K562 (cell line): ENCODE results near the gene IFNGR2. TPM values are rescaled to one million over a fixed set of nuclear protein-coding genes. Genes with fewer than 3 reads are reported as not detected.

ENCODE experiments used
- GATA2 ChIP-seq: sonication (generic); formaldehyde crosslinking; IDR thresholded peaks from 2 replicates; pipeline ENCODE4 v1.4.0; 2020; ENCODE audit warnings: mild to moderate bottlenecking, missing genetic modification reagents
- GTF2F1 ChIP-seq: IDR thresholded peaks from 2 replicates; pipeline ENCODE4 v1.6.1; 2011; ENCODE audit warnings: low read depth, low read length, improper control_type of control experiment
- HDAC8 ChIP-seq: fragments of 450-650 bp; IDR thresholded peaks from 2 replicates; pipeline ENCODE4 v1.6.1; 2016; ENCODE audit warnings: mild to moderate bottlenecking, missing genetic modification characterization, moderate library complexity, missing compliant biosample characterization
- IRF2 ChIP-seq: sonication (generic); formaldehyde crosslinking; IDR thresholded peaks from 2 replicates; pipeline ENCODE4 v1.8.1; 2022; ENCODE audit warnings: mild to moderate bottlenecking, missing genetic modification reagents
- MNT ChIP-seq, 2 experiments: fragments of 450-650 bp; conservative IDR thresholded peaks; 2 replicates each; pipeline ENCODE4 v1.6.1; 2017; ENCODE audit warnings: mild to moderate bottlenecking in 2 of 2, moderate library complexity in 2 of 2
- NFIC ChIP-seq: fragments of 450-650 bp; IDR thresholded peaks from 2 replicates; pipeline ENCODE4 v1.6.1; 2017; ENCODE audit warnings: mild to moderate bottlenecking, inconsistent platforms
- PCBP1 ChIP-seq: fragments of 200-400 bp; formaldehyde crosslinking; IDR thresholded peaks from 2 replicates; pipeline ENCODE4 v1.6.1; 2018; ENCODE audit warnings: mild to moderate bottlenecking, low read depth, low read length; ENCODE audit not compliant: poor library complexity, severe bottlenecking
- SRSF3 ChIP-seq: fragments of 200-400 bp; formaldehyde crosslinking; IDR thresholded peaks from 2 replicates; pipeline ENCODE4 v1.6.1; 2016; ENCODE audit warnings: mild to moderate bottlenecking, low read length, moderate library complexity; ENCODE audit not compliant: insufficient read depth
- ZBTB1 ChIP-seq: sonication (generic); formaldehyde crosslinking; IDR thresholded peaks from 2 replicates; pipeline ENCODE4 v1.8.1; 2023; ENCODE audit warnings: missing genetic modification reagents, low read depth, mild to moderate bottlenecking, borderline replicate concordance
- ZC3H4 ChIP-seq: sonication (generic); formaldehyde crosslinking; IDR thresholded peaks from 2 replicates; pipeline ENCODE4 v1.9.0; 2021; ENCODE audit warnings: missing genetic modification reagents, borderline replicate concordance
- polyA plus RNA-seq, 8 experiments: library from polyadenylated mRNA; depleted of rRNA in 4 of 8; stranded (reverse) in 5 of 8; unstranded in 3 of 8; fragments of >200 nt; fragmentation: Nextera tagmentation in 2 of 8; fragmentation: Illumina TruSeq in 1 of 8; extraction: Ambion mirVana in 2 of 8; extraction: Trizol in 1 of 8; gene quantifications; 2 replicates each; pipeline versions ENCODE4 v1.2.1 to v1.2.3, GENCODE V29; 2011 to 2014; ENCODE audit warnings: inconsistent platforms in 1 of 8, missing spikeins in 1 of 8
- total RNA-seq, 7 experiments: library from RNA; depleted of rRNA in 6 of 7; stranded (reverse); fragments of >200 nt in 6 of 7; fragmentation: Illumina TruSeq in 2 of 7; extraction: Trizol in 2 of 7; gene quantifications; 2 replicates each; pipeline versions ENCODE4 v1.2.1 to v1.2.3, GENCODE V29; 2011 to 2021; ENCODE audit warnings: low replicate concordance in 1 of 7
- TF ChIP-seq, protein P1 (sequence below): fragments of 450-650 bp; IDR thresholded peaks from 2 replicates; pipeline ENCODE4 v1.6.1; 2016; ENCODE audit warnings: mild to moderate bottlenecking, moderate library complexity

Gene IFNGR2
- total and polyA plus RNA-seq, 9 of the 15 experiments (the other 6 are each of a cell fraction or from before 2014, with no cell fraction given), result 6.7 to 58.0 (median 28.5) TPM

DNA sequence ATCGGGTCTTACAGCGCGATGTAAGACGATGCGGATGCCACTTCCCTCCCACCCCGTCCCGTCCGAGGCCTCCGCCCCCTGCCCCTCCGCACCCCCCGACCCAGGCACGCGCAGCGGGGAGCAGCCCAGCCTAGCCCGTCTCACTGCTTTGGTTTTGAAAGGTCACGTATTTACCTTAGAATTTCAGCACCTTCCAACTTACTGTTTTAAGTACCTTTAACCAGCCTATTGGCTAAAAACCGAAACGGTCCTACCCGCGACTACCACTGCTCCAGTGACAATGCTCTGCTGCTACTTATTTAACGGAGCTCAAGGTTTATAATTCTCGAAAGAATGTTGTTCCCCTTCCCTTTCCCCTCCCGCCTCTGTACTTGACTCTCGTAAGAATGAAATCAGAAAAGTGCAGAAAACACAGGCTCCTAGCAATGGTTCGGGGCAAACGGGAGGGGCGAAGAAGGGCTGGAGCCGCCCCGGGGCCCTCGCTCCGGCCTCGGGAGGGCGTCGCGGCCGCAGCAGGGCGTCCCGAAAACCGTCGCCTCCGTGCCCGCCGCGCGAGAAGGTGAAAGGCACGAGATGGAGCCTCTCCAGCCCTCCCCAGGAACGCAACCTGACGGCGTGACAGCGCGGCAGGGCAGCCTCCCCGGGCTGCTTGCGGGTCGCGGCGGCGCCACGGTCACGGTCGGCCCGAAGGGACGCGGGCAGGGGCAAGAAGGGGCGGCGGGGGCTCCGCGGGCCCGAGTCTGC lies 75.9 kb downstream of the IFNGR2 start (continued):
- TF ChIP-seq, protein P1, sequence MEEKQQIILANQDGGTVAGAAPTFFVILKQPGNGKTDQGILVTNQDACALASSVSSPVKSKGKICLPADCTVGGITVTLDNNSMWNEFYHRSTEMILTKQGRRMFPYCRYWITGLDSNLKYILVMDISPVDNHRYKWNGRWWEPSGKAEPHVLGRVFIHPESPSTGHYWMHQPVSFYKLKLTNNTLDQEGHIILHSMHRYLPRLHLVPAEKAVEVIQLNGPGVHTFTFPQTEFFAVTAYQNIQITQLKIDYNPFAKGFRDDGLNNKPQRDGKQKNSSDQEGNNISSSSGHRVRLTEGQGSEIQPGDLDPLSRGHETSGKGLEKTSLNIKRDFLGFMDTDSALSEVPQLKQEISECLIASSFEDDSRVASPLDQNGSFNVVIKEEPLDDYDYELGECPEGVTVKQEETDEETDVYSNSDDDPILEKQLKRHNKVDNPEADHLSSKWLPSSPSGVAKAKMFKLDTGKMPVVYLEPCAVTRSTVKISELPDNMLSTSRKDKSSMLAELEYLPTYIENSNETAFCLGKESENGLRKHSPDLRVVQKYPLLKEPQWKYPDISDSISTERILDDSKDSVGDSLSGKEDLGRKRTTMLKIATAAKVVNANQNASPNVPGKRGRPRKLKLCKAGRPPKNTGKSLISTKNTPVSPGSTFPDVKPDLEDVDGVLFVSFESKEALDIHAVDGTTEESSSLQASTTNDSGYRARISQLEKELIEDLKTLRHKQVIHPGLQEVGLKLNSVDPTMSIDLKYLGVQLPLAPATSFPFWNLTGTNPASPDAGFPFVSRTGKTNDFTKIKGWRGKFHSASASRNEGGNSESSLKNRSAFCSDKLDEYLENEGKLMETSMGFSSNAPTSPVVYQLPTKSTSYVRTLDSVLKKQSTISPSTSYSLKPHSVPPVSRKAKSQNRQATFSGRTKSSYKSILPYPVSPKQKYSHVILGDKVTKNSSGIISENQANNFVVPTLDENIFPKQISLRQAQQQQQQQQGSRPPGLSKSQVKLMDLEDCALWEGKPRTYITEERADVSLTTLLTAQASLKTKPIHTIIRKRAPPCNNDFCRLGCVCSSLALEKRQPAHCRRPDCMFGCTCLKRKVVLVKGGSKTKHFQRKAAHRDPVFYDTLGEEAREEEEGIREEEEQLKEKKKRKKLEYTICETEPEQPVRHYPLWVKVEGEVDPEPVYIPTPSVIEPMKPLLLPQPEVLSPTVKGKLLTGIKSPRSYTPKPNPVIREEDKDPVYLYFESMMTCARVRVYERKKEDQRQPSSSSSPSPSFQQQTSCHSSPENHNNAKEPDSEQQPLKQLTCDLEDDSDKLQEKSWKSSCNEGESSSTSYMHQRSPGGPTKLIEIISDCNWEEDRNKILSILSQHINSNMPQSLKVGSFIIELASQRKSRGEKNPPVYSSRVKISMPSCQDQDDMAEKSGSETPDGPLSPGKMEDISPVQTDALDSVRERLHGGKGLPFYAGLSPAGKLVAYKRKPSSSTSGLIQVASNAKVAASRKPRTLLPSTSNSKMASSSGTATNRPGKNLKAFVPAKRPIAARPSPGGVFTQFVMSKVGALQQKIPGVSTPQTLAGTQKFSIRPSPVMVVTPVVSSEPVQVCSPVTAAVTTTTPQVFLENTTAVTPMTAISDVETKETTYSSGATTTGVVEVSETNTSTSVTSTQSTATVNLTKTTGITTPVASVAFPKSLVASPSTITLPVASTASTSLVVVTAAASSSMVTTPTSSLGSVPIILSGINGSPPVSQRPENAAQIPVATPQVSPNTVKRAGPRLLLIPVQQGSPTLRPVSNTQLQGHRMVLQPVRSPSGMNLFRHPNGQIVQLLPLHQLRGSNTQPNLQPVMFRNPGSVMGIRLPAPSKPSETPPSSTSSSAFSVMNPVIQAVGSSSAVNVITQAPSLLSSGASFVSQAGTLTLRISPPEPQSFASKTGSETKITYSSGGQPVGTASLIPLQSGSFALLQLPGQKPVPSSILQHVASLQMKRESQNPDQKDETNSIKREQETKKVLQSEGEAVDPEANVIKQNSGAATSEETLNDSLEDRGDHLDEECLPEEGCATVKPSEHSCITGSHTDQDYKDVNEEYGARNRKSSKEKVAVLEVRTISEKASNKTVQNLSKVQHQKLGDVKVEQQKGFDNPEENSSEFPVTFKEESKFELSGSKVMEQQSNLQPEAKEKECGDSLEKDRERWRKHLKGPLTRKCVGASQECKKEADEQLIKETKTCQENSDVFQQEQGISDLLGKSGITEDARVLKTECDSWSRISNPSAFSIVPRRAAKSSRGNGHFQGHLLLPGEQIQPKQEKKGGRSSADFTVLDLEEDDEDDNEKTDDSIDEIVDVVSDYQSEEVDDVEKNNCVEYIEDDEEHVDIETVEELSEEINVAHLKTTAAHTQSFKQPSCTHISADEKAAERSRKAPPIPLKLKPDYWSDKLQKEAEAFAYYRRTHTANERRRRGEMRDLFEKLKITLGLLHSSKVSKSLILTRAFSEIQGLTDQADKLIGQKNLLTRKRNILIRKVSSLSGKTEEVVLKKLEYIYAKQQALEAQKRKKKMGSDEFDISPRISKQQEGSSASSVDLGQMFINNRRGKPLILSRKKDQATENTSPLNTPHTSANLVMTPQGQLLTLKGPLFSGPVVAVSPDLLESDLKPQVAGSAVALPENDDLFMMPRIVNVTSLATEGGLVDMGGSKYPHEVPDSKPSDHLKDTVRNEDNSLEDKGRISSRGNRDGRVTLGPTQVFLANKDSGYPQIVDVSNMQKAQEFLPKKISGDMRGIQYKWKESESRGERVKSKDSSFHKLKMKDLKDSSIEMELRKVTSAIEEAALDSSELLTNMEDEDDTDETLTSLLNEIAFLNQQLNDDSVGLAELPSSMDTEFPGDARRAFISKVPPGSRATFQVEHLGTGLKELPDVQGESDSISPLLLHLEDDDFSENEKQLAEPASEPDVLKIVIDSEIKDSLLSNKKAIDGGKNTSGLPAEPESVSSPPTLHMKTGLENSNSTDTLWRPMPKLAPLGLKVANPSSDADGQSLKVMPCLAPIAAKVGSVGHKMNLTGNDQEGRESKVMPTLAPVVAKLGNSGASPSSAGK, result peak; percentile 37; the same call in 1 of the 2 replicates
- TF ChIP-seq NFIC (0 out of 2 replicates have a peak, but pooled peaks have one; percentile 5), ZC3H4 (CRISPR knock-in tag) (peak; percentile 97; the same call in 1 of the 2 replicates), MNT (conservative IDR thresholded peaks at IDR 0.05) (peak in 1 of 2 experiments; percentile 45; a peak in 2 of 4 replicates), IRF2 (CRISPR knock-in tag) (peak; percentile 68; the same call in 1 of the 2 replicates), GTF2F1 (no peak), GATA2 (no peak), HDAC8 (tag) (peak; percentile 76; the same call in 1 of the 2 replicates), PCBP1 (peak; percentile 89), SRSF3 (no peak), ZBTB1 (0 out of 2 replicates have a peak, but pooled peaks have one; percentile 32)
